ENCODE measurements around the gene MCC. TPM values are rescaled to one million over a fixed set of nuclear protein-coding genes. Genes with fewer than 3 reads are reported as not detected.

The MCC gene
- total and polyA plus RNA-seq, 12 donors = 1.8 to 12.6 (median 8.9) TPM

DNA sequence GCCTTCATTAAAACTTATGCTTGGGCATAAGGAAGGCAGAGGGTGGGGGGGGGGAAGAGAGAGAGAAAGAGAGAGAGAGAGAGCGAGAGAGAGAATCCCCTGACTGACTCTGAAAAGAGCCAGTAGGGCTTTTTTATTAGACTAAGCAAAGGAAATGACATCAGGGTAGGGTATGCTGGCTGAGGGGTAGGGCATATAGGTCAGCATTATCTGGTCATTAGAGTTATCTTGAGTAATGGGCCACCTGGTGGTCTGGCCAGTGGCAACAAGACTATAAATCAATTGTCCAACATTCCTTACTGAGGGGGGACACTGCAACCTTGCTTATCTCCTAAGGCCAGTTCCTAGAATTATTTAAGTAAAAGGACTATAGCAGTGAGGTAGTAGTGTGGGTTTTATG is 120.7 kb downstream of the MCC start:
- Histone ChIP-seq H3K4me1 (replicated peaks in 1 of 2) (no peaks in the 10 kb centered on the region), H3K27me3 (no peaks in the 10 kb centered on the region), H3K4me3 (no peak overlapping the region), H3K27ac (no peak overlapping the region), H3K9me3 (replicated peaks in 1 of 3) (peaks cover 0 to 14% (median 0%) of the 10 kb centered on the region in 3 donors), H3K36me3 (replicated peaks in 1 of 2) (no peaks in the 10 kb centered on the region)
- DNase-seq = no peak
- intact Hi-C loops (cut with DNase I) = no loop called here
- TF ChIP-seq, protein P1, sequence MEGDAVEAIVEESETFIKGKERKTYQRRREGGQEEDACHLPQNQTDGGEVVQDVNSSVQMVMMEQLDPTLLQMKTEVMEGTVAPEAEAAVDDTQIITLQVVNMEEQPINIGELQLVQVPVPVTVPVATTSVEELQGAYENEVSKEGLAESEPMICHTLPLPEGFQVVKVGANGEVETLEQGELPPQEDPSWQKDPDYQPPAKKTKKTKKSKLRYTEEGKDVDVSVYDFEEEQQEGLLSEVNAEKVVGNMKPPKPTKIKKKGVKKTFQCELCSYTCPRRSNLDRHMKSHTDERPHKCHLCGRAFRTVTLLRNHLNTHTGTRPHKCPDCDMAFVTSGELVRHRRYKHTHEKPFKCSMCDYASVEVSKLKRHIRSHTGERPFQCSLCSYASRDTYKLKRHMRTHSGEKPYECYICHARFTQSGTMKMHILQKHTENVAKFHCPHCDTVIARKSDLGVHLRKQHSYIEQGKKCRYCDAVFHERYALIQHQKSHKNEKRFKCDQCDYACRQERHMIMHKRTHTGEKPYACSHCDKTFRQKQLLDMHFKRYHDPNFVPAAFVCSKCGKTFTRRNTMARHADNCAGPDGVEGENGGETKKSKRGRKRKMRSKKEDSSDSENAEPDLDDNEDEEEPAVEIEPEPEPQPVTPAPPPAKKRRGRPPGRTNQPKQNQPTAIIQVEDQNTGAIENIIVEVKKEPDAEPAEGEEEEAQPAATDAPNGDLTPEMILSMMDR (IDR thresholded peaks at IDR 0.05) = no peak
- no peak for TF ChIP-seq POLR2A (IDR thresholded peaks at IDR 0.05)
- WGBS, 4 donors = 83 to 100% (median 92%) methylated on average over 1 of the region's 1 CpG

DNA sequence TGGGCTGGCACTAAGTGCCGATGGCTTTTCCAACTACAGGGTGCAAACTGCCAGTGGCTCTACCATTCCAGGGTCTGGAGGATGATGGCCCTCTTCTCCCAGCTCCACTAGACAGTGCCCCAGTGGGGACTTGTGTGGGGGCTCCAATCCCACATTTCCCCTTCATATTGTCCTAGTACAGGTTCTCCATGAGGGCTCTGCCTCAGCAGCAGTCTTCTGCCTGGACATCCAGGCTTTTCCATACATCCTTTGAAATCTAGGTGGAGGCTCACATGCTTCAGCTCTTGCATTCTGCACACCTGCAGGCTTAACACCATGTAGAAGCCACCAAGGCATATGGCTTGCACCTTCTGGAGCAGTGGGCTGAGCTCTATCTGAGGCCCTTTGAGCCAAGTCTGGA is 123.8 kb downstream of the MCC start:
- H3K27me3 ChIP-seq = no peaks in the 10 kb centered on the region
- no peak overlapping the region for H3K27ac ChIP-seq
- intact Hi-C loops (cut with DNase I) = no loop called here
- no peak for DNase-seq
- H3K4me1 ChIP-seq (replicated peaks in 1 of 2) = peaks cover 0 to 1% of the 10 kb centered on the region in 2 donors
- no peak for TF ChIP-seq POLR2A (IDR thresholded peaks at IDR 0.05)
- H3K4me3 ChIP-seq = no peak overlapping the region
- 100% methylated on average over 1 of the region's 1 CpG for WGBS, 4 donors
- no peaks in the 10 kb centered on the region for H3K36me3 ChIP-seq (replicated peaks in 1 of 2)
- H3K9me3 ChIP-seq (replicated peaks in 1 of 3) = peaks cover 0 to 14% (median 0%) of the 10 kb centered on the region in 3 donors

DNA sequence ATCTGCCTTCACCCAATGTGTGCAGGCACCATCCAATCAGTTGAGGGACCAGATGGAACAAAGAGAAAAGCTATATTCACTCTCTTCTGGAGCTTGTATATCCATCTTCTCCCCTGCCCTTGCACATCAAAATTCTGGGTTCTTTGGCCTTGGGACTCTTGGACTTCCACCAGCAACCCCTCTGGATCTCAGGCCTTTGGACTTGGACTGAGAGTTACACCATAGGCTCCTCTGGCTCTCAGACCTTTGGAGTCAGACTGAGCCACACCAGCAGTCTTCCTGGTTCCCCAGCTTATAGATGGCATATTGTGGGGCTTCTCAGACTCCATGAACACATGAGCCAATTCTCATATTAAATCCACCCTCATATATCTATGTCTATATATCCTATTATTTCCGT is 126.6 kb downstream of the MCC start:
- H3K9me3 ChIP-seq (replicated peaks in 1 of 3) = peaks cover 0 to 14% (median 0%) of the 10 kb centered on the region in 3 donors
- no peak for DNase-seq
- peaks cover 0 to 18% of the 10 kb centered on the region in 2 donors for H3K4me1 ChIP-seq (replicated peaks in 1 of 2)
- 92 to 100% (median 95%) methylated on average over 1 of the region's 1 CpG for WGBS, 4 donors
- no peaks in the 10 kb centered on the region for H3K36me3 ChIP-seq (replicated peaks in 1 of 2)
- H3K27ac ChIP-seq = no peak overlapping the region
- no peak overlapping the region for H3K4me3 ChIP-seq
- TF ChIP-seq, protein P1 (IDR thresholded peaks at IDR 0.05) = no peak
- no peak for TF ChIP-seq POLR2A (IDR thresholded peaks at IDR 0.05)
- no peaks in the 10 kb centered on the region for H3K27me3 ChIP-seq
- intact Hi-C loops (cut with DNase I) = no loop called here

DNA sequence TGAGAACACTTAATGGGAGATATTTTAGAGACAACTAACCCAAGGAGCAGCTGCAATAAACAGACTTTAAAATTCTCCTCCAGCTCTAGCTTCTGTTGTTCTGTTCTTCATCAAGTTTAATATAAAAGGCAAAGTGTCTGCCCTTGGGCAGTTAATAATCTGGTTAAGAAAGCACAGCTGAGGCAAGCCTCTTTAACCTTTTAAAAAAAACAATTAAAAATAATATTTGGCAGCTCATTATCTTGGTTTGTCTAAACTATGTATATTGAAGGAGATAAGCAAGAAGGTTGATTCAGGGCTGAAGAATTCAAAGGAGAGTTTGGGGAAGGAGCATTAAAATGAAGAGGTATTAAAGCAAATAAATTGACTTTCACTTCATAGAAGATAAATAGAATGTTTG is 128.8 kb downstream of the MCC start:
- Histone ChIP-seq H3K27ac (no peak overlapping the region), H3K27me3 (no peaks in the 10 kb centered on the region), H3K36me3 (replicated peaks in 1 of 2) (no peaks in the 10 kb centered on the region), H3K4me1 (replicated peaks in 1 of 2) (peaks cover 0 to 18% of the 10 kb centered on the region in 2 donors), H3K9me3 (replicated peaks in 1 of 3) (peaks cover 0 to 2% (median 0%) of the 10 kb centered on the region in 3 donors), H3K4me3 (no peak overlapping the region)
- no peak for DNase-seq
- intact Hi-C loops (cut with DNase I) = no loop called here
- no peak for TF ChIP-seq POLR2A (IDR thresholded peaks at IDR 0.05)
- TF ChIP-seq, protein P1 (IDR thresholded peaks at IDR 0.05) = no peak

DNA sequence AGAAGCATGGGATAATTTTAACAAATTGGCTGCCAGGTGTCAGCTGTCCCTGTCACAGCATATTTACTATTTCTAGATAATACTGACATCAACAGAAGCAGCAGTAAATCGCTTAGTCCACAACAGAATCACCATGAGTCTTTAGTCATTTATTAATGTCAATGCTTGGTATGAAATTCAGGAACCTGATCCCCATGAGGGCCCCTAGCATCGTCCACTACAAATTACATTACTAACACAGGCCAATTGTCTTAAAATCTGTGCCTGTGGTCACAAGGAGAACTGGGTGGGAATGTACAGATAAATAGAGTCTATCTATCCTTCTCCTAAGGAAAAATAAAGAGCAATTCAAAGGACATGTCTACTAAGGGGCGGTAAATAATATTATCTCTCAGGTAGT is 129.6 kb downstream of the MCC start:
- intact Hi-C loops (cut with DNase I) = no loop called here

More for the DNA sequence above, 129.6 kb downstream of the MCC start:
- Histone ChIP-seq H3K4me3 (no peak overlapping the region), H3K36me3 (replicated peaks in 1 of 2) (no peaks in the 10 kb centered on the region), H3K4me1 (replicated peaks in 1 of 2) (peaks cover 0 to 18% of the 10 kb centered on the region in 2 donors), H3K9me3 (replicated peaks in 1 of 3) (no peaks in the 10 kb centered on the region), H3K27me3 (no peaks in the 10 kb centered on the region), H3K27ac (peak overlapping the region in 1 of 5 donors; percentile 34)
- DNase-seq = no peak
- WGBS, 4 donors = 86 to 93% (median 89%) methylated on average over 3 of the region's 3 CpGs
- TF ChIP-seq POLR2A (IDR thresholded peaks at IDR 0.05) = no peak
- TF ChIP-seq, protein P1 (IDR thresholded peaks at IDR 0.05) = no peak
